Umbilical cord (tissue), 2 donors: ENCODE measurements around the gene FBLIM1. TPM values are rescaled to one million over a fixed set of nuclear protein-coding genes. Genes with fewer than 3 reads are reported as not detected.
"Not testable (repeated sequence)": the region's sequence is repeated elsewhere in the genome, so short reads cannot be mapped to it uniquely, and the experiment has no call there.

Experiments used
- DNase-seq: peaks from one replicate; pipeline ENCODE4 v3.0.0-alpha.2; 2015; ENCODE audit warnings: low spot score
- total RNA-seq: library from RNA; depleted of rRNA; stranded (reverse); fragments of >200 nt; gene quantifications from one replicate; pipeline ENCODE4 v1.2.3, GENCODE V29; 2014; ENCODE audit warnings: low replicate concordance; ENCODE audit not compliant: insufficient read depth

The FBLIM1 gene
- total RNA-seq, 1 donor from 2014 or later = 134 TPM

GRCh38 chr1:15767941-15768340 lies 9.3 kb downstream of the FBLIM1 start:
- DNase-seq = no peak

DNA sequence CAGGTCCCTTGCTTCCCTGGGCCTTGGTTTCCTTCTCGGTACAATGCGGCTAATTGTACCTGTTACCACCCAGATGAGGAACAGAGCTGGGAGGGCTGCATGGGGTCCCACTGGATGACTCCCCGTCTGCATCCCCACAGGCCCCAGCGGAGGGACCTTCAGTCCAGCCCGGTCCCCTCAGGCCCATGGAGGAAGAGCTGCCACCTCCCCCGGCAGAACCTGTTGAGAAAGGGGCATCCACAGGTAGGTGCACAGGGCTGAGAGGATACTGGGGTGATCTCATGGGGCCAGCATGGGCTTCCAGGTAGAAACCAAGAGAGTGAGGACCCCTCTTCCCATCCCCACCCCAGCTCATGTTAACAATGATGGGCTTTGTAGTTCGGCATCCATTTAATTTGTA lies 9.8 kb downstream of the FBLIM1 start:
- DNase-seq = no peak

GRCh38 chr1:15770313-15770962 lies 11.8 kb downstream of the FBLIM1 start:
- DNase-seq = no peak

GRCh38 chr1:15771836-15772515 lies 13.4 kb downstream of the FBLIM1 start:
- DNase-seq = no peak

GRCh38 chr1:15775706-15776105 lies 17.1 kb downstream of the FBLIM1 start:
- DNase-seq = no peak

GRCh38 chr1:15777909-15778707 lies 19.5 kb downstream of the FBLIM1 start:
- DNase-seq = no peak

DNA sequence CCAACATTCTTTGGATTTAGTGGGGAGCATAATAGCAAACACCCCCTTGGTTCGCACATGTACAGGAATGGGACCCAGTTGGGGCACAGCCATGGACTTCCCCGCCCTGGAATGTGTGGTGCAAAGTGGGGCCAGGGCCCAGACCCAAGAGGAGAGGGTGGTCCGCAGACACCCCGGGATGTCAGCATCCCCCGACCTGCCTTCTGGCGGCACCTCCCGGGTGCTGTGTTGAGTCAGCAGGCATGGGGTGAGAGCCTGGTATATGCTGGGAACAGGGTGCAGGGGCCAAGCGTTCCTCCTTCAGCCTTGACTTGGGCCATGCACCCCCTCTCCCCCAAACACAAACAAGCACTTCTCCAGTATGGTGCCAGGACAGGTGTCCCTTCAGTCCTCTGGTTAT lies 27.1 kb downstream of the FBLIM1 start:
- no peak for DNase-seq

DNA sequence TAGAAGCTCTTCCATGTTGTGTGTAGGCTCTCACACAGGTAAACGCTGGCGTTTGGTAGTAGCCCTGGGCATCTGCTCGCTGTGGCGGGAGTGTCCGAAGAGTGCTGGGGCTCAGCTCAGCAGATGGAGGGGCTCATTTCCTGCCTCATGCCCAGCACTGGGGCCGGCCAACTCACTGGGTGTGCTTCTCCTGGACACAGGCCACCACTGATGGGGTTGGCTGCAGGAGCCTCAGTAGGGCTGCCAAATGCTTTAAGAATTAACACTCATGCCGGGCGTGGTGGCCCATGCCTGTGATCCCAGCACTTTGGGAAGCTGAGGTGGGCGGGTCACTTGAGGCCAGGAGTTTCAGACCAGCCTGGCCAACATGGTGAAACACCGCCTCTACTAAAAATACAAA lies 28.0 kb downstream of the FBLIM1 start:
- no peak for DNase-seq

DNA sequence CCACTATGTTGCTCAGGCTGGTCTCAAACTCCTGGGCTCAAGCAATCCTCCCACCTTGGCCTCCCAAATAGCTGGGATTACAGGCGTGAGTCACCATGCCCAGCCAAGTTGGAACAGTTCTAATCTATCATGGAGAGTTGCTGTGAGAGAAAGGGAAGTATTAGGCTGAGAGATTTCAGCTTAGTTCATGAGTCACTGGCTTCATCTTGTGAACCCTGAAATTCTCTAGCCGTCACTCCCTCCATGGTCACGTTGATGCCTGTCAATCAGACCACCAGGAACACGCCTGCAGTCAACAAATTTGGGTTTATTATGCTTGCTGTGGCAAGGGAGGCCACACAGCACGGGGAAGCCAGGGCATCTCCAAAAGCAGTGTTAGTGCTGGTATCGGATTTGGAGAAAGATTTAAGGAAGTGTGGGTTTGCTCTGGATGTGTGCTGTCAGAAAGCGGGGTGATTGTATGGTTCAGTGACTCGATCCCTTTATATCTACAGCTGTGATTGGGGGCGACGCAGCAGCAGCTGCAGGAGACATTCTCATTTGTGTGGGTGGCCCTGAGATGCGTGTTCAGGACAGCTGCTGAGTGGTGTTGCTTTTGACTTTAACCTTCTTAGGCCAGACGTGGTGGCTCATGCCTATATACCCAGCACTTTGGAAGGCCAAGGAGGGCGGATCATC lies 30.2 kb downstream of the FBLIM1 start:
- DNase-seq = peak; percentile 46

DNA sequence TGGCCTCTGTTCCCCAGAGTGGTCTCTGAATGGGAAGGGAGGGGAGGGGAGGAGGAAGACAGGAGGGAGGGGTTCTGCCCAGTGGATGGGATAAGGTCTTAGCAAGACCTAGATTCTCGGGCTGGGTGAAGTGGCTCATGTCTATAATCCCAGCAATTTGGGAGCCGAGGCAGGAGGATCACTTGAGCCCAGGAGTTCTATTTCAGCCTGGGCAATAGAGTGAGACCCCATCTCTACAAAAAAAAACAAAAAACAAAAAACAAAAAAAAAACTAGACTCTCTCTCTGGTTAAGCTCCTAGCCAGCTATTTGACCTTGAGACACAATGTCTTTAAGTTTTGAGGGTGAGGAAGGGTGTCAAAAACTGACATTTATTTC lies 37.5 kb downstream of the FBLIM1 start:
- DNase-seq = no peak

GRCh38 chr1:15797614-15798390 lies 39.2 kb downstream of the FBLIM1 start:
- no peak for DNase-seq

DNA sequence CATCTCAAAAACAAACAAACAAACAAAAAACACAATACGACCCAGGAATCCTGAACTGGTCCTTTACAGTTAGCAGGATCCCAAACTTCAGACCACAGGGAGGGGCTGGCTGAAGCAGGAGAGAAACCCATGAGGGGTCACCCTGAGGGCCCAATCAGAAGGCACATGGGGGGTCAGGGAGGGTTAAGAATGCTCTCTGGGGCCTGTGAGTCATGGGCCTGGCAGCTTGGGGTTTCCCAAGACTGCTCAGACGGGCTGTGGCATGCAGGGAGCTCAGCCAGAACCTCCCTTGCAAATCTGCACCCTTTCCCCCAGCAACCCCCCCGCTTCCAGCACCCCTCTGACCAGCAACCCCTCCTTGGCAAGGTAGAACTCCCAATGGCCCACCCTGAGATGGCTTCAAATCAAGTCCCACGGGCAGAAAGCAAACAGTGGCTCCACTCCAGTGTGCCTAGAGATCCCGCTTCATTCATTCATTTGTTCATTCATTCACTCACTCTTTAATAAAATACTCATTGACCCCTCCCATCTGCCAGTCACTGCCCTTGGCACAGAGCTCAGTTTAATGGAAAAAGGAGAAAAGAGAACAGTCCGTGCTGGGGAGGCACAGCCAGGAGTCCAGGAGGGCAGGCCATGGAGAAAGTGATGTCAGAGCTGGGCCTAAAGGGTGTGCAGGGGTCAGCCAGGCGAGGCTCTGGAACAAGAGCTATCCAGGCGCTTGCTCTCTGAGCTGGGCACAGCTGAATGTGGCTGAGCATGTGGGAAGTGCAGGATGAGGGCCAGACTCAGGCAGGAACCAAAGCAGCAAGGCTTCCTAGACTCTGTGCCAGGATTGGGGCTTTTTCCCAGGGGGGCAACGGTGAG lies 40.6 kb downstream of the FBLIM1 start:
- peak; percentile 85 for DNase-seq

GRCh38 chr1:15799928-15800835 lies 41.6 kb downstream of the FBLIM1 start:
- DNase-seq = peak; percentile 57

- DNase-seq = no peak
Observed at GRCh38 chr1:15802234-15802965, 43.8 kb downstream of the FBLIM1 start.

DNA sequence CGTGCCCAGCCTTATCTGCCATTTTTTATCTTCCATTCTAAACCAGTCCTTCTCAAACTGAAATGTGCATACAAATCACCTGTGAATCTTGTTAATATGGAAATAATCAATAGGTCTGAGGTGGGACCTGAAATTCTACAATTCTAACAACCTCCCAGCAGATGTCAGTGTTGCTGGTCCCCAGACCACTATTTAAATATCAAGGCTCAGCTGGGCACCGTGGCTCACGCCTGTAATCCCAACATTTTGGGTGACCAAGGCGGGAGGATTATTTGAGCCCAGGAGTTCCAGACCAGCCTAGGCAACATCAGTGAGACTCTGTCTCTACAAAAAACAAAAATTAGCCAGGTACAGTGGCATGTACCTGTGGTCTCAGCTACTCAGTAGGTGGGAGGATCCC lies 44.8 kb downstream of the FBLIM1 start:
- no peak for DNase-seq

- DNase-seq = no peak
Observed at GRCh38 chr1:15804060-15804459, 45.5 kb downstream of the FBLIM1 start.

DNA sequence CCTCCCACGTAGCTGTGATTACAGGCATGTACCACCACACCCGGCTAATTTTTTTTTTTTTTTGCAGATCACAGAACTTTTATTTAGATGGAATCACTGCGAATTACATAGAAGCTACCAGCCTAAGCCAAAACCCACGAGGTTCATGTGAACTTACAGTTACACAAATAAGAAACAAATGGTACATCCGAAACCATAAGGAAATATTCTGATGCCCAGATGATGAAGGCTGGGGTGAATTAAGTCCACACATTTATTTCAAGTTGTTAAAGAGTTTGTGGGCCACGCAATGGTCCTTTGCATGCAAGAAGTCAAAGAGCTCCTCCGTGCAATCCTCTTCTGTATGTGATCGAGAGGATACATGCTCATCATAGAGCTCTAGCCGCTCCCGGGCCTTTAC lies 48.5 kb downstream of the FBLIM1 start:
- no peak for DNase-seq

- not testable (repeated sequence) for DNase-seq
Observed at GRCh38 chr1:15807549-15807948, 49.0 kb downstream of the FBLIM1 start, which contains the start of gene UQCRHL. Gene UQCRHL (minus strand): TSS chr1:15807649. CDS start chr1:15807649, 0 bp downstream.
